MM.1S (cell line): Measurements from ENCODE around the gene SDCCAG8.

Experiments
- DNase-seq: peaks from one replicate; pipeline ENCODE4 v3.0.0-alpha.2; 2015
- H2AFZ ChIP-seq: fragments of 300-600 bp; sonication (generic); 2 replicates; pipeline ENCODE4 v1.6.0; 2016; ENCODE audit warnings: antibody characterized with exemption, low read length
- H3F3A ChIP-seq: fragments of 300-600 bp; sonication (generic); 2 replicates; pipeline ENCODE4 v1.6.1; 2016; ENCODE audit warnings: mild to moderate bottlenecking, antibody characterized with exemption, low read length, moderate library complexity, mixed read lengths; ENCODE audit not compliant: insufficient read depth
- H3K27ac ChIP-seq: fragments of 300-600 bp; sonication (generic); 2 replicates; pipeline ENCODE4 v1.5.1; 2016; ENCODE audit warnings: mild to moderate bottlenecking, low read length
- H3K27me3 ChIP-seq: fragments of 300-600 bp; sonication (generic); replicated peaks from 2 replicates; pipeline ENCODE4 v1.6.0; 2016; ENCODE audit warnings: low read length; ENCODE audit not compliant: insufficient read depth
- H3K36me3 ChIP-seq: fragments of 300-600 bp; sonication (generic); replicated peaks from 2 replicates; pipeline ENCODE4 v1.6.1; 2016; ENCODE audit warnings: mild to moderate bottlenecking, low read length, mixed read lengths; ENCODE audit not compliant: insufficient read depth
- H3K4me1 ChIP-seq: fragments of 300-600 bp; sonication (generic); 2 replicates; pipeline ENCODE4 v1.6.1; 2016; ENCODE audit warnings: low read length, mixed read lengths
- H3K4me2 ChIP-seq: fragments of 300-600 bp; sonication (generic); 2 replicates; pipeline ENCODE4 v1.6.0; 2016; ENCODE audit warnings: low read depth, low read length
- H3K4me3 ChIP-seq: fragments of 300-600 bp; sonication (generic); 2 replicates; pipeline ENCODE4 v1.5.1; 2016; ENCODE audit warnings: low read length, mixed read lengths
- H3K79me2 ChIP-seq: fragments of 300-600 bp; sonication (generic); 2 replicates; pipeline ENCODE4 v1.6.1; 2016; ENCODE audit warnings: mixed run types, low read length, mixed read lengths
- H3K9ac ChIP-seq: fragments of 300-600 bp; sonication (generic); 2 replicates; pipeline ENCODE4 v1.6.1; 2016; ENCODE audit warnings: low read length, mixed read lengths
- H3K9me2 ChIP-seq: fragments of 300-600 bp; sonication (generic); replicated peaks from 2 replicates; pipeline ENCODE4 v1.6.1; 2016; ENCODE audit warnings: mild to moderate bottlenecking, low read length, mixed read lengths; ENCODE audit not compliant: insufficient read depth
- H3K9me3 ChIP-seq: fragments of 300-600 bp; sonication (generic); replicated peaks from 2 replicates; pipeline ENCODE4 v1.6.1; 2016; ENCODE audit warnings: mild to moderate bottlenecking, low read length, mixed read lengths; ENCODE audit not compliant: insufficient read depth
- H4K20me1 ChIP-seq: fragments of 300-600 bp; sonication (generic); 2 replicates; pipeline ENCODE4 v1.6.1; 2016; ENCODE audit warnings: mild to moderate bottlenecking, low read length, moderate library complexity, mixed read lengths; ENCODE audit not compliant: insufficient read depth
- EZH2 ChIP-seq: fragments of 300-600 bp; sonication (generic); optimal IDR thresholded peaks from 2 replicates; pipeline ENCODE3; 2017; ENCODE audit warnings: low read depth, mild to moderate bottlenecking, antibody characterized with exemption, low read length, mixed read lengths
- EZH2phosphoT487 ChIP-seq: fragments of 300-600 bp; sonication (generic); IDR thresholded peaks from 2 replicates; pipeline ENCODE4 v1.6.1; 2018; ENCODE audit warnings: antibody characterized with exemption, low read length
- TF ChIP-seq, protein P1 (sequence below): fragments of 300-600 bp; sonication (generic); IDR thresholded peaks from 2 replicates; pipeline ENCODE4 v1.5.1; 2016; ENCODE audit warnings: antibody characterized with exemption, low read length, mixed read lengths

Gene SDCCAG8

DNA sequence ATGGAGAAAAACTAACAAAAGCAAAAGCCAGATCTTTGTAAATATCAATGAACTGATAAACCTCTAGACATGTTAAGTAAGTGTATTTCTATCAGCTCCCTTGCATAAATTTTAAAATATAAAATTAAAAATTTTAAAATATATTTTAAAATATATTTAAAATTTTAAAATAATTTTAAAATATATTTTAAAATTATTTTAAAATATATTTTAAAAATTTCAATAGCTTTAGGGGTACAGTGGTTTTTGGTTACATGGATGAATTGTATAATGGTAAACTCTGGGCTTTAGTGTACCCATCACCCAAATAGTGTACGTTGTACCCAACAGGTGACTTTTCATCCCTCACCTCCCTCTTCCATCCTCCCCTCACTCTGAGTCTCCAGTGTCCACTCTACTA, 279.2 kb downstream of the SDCCAG8 start:
- Histone ChIP-seq H3K9me3 (no peaks in the 10 kb centered on the region), H3K9ac (no peak overlapping the region), H3K4me3 (no peak overlapping the region), H3K79me2 (no peaks in the 10 kb centered on the region), H3F3A (no peaks in the 10 kb centered on the region), H2AFZ (no peak overlapping the region), H4K20me1 (no peaks in the 10 kb centered on the region), H3K4me2 (no peak overlapping the region), H3K4me1 (no peaks in the 10 kb centered on the region), H3K27ac (no peak overlapping the region), H3K36me3 (no peaks in the 10 kb centered on the region), H3K27me3 (no peaks in the 10 kb centered on the region), H3K9me2 (no peaks in the 10 kb centered on the region)
- DNase-seq, result no peak
- TF ChIP-seq EZH2 (no peak), EZH2phosphoT487 (no peak)
- TF ChIP-seq, protein P1, sequence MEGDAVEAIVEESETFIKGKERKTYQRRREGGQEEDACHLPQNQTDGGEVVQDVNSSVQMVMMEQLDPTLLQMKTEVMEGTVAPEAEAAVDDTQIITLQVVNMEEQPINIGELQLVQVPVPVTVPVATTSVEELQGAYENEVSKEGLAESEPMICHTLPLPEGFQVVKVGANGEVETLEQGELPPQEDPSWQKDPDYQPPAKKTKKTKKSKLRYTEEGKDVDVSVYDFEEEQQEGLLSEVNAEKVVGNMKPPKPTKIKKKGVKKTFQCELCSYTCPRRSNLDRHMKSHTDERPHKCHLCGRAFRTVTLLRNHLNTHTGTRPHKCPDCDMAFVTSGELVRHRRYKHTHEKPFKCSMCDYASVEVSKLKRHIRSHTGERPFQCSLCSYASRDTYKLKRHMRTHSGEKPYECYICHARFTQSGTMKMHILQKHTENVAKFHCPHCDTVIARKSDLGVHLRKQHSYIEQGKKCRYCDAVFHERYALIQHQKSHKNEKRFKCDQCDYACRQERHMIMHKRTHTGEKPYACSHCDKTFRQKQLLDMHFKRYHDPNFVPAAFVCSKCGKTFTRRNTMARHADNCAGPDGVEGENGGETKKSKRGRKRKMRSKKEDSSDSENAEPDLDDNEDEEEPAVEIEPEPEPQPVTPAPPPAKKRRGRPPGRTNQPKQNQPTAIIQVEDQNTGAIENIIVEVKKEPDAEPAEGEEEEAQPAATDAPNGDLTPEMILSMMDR, result no peak

DNA sequence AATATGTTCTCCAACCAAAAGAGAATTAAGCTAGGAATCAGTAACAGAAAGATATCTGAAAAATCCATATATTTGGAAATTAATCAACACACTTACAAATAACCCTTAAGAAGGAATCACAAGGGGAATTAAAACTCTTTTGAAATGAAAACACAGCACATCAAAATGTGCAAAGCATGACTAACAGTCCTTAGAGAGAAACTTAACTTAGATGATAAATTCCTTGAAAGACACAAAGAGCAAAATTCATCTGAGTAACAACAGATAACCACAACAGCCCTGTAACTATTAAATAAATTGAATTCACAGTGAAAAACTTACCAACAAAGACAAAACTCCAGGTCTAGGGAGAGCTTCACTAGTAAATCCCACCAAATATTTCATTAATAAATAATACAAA, 283.8 kb downstream of the SDCCAG8 start:
- H3K79me2 ChIP-seq, result no peaks in the 10 kb centered on the region
- H3K9me2 ChIP-seq, result no peaks in the 10 kb centered on the region
- H3K4me2 ChIP-seq, result no peak overlapping the region
- H3K9ac ChIP-seq, result no peak overlapping the region
- H3K4me3 ChIP-seq, result no peak overlapping the region
- no peak for DNase-seq
- no peaks in the 10 kb centered on the region for H3K36me3 ChIP-seq
- no peak overlapping the region for H2AFZ ChIP-seq
- H3K4me1 ChIP-seq, result no peaks in the 10 kb centered on the region
- no peaks in the 10 kb centered on the region for H3F3A ChIP-seq
- H3K27ac ChIP-seq, result no peak overlapping the region
- H4K20me1 ChIP-seq, result no peaks in the 10 kb centered on the region
- TF ChIP-seq, protein P1, result no peak
- TF ChIP-seq EZH2 (no peak), EZH2phosphoT487 (no peak)
- H3K9me3 ChIP-seq, result no peaks in the 10 kb centered on the region
- H3K27me3 ChIP-seq, result no peaks in the 10 kb centered on the region

DNA sequence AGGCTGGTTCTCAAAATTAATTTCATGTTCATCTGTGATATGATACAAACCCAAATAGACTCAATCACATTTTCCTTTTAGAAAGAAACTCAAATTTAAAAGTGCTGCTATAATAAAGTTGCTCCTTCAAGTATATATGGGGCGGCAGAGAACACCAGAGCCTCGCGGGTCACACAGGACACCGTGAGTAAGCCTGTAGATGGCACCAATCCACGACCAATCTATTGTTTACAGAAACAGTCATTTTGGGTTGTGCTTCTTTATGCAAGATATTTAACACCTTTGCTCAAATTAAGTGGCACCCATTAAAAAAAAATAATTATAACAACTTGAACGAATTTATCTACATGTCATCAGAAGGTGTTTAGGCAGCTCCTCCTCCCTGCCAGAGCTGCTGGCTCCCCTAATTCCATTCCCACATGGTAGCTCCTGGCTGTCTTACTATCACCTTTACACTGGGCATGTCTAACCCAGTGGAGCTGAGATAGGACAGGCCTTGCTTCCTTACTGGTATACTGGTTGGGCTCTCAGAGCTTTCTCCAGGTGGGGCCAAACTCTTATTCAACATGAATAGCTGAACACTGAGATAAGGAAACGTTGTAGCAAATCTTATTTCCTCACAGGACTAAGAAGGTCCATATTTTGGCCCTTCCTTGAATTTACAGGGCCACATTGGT, 287.0 kb downstream of the SDCCAG8 start:
- Histone ChIP-seq H2AFZ (no peak overlapping the region), H3K4me2 (no peak overlapping the region), H3K27ac (no peak overlapping the region), H3K9me3 (no peaks in the 10 kb centered on the region), H3F3A (no peaks in the 10 kb centered on the region), H3K27me3 (no peaks in the 10 kb centered on the region), H3K9ac (no peak overlapping the region), H3K4me3 (no peak overlapping the region), H3K4me1 (no peaks in the 10 kb centered on the region), H4K20me1 (no peaks in the 10 kb centered on the region), H3K79me2 (no peaks in the 10 kb centered on the region), H3K9me2 (no peaks in the 10 kb centered on the region), H3K36me3 (no peaks in the 10 kb centered on the region)
- TF ChIP-seq, protein P1, result no peak
- TF ChIP-seq EZH2phosphoT487 (no peak), EZH2 (no peak)
- no peak for DNase-seq
